ENCODE data around the gene RABL6.
"Not testable (repeated sequence)": the region's sequence is repeated elsewhere in the genome, so short reads cannot be mapped to it uniquely, and the experiment has no call there.

The RABL6 gene

DNA sequence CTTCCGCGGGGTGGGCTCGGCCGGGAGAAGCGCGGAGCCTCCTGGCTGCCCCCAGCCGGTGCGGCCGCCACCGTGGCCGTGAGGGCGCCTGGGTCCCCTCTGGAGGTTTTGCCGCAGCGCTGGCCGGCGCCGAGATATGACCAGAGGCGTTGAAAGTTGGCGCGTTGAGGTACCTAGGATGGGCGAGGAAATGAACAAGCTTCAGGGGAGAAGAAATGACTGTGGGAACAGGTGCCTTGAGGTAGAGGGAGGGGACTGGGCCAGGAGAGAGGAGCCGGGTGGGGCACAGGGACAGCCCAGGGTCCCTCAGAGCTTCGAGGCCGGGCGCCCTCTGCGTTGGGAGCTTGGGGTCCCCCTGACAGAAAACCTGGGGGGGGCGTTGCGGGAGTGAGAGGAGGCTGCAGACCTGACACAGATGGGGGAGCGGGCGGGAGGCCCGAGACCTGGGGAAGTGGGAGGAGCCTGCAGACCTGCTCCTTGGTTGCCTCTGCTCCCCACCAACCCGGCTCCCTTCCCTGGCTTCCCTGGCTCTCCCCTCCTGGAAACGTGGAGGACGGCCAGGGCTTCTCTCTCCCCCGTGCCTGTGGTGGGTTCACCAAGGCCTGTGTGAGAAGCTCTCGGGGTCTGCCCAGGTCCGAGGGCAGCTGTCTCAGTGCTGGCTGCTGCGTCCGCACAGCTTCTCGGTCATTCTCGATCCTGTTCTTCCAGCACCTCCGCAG, 14.2 kb downstream of the RABL6 start:
- no peak for DNase-seq

DNA sequence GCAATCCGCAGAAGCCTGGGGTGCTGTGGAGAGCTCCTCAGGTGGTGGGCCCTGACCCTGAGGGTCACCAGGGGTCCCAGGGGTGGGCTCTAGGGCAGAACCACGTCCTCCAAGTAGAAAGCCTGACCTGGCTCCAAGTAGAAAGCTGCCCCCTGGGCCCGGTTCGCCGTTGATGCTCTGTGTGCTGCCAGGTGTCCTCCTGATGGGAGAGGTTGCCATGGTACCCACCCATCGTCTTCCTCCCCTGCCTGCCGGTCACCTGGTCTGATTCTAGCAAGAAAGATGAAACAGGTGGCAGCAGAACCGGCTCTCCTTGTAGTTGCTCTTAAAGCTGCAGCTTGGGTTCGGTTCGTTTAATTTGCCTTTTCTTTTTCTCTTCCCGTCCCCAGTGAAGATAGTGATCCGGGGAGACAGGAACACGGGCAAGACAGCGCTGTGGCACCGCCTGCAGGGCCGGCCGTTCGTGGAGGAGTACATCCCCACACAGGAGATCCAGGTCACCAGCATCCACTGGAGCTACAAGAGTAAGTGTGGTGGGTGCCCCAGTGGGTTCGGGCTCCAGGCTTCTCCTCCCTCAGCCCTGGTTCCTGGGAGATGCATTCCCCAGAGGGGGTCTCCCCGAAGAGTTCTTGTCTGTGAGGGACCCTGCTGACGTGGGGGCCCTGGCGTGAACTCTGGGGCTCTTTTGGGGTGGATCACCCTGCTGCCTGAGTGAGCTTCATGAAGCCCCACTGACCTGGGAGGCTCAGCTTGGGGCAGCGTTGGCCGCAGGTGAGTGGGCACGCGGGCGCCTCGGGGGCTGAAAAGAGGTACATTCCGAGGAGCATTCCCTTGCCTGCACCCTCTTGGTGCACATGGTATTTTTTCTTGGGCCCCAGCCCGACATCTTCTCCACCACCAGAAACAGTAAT, 15.6 kb downstream of the RABL6 start:
- DNase-seq = no peak

DNA sequence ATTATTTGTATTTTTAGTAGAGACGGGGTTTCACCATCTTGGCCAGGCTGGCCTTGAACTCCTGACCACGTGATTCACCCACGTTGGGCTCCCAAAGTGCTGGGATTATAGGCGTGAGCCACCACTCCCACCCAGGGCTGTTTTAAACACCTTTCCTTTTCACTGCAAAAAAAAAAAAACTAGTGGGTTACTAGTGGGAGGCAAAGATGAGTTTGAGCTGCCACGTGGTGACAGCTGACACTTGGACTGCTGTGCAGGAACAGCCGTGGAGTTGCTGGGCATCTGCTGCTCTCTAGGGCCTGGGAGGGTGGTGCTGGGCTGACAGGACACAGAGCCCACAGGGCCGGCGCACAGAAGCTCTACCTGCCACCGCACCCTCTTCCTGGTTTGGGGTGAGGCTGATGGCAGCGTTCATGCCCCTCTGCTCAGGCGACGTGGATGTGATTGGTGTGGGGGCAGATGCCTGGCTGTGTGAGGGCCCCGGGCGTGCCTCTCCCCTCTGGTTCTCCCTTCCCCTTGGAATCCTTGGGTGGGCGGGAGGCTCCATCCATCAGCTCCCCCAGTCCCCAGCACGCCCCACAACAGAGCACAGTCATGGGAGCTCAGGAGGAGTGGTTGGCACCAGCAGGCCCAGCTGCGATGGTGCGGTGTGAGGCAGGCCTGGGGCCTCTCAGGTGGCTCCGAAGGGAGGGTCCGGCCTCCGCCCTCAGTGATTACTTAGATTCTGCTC, 16.9 kb downstream of the RABL6 start:
- no peak for DNase-seq

DNA sequence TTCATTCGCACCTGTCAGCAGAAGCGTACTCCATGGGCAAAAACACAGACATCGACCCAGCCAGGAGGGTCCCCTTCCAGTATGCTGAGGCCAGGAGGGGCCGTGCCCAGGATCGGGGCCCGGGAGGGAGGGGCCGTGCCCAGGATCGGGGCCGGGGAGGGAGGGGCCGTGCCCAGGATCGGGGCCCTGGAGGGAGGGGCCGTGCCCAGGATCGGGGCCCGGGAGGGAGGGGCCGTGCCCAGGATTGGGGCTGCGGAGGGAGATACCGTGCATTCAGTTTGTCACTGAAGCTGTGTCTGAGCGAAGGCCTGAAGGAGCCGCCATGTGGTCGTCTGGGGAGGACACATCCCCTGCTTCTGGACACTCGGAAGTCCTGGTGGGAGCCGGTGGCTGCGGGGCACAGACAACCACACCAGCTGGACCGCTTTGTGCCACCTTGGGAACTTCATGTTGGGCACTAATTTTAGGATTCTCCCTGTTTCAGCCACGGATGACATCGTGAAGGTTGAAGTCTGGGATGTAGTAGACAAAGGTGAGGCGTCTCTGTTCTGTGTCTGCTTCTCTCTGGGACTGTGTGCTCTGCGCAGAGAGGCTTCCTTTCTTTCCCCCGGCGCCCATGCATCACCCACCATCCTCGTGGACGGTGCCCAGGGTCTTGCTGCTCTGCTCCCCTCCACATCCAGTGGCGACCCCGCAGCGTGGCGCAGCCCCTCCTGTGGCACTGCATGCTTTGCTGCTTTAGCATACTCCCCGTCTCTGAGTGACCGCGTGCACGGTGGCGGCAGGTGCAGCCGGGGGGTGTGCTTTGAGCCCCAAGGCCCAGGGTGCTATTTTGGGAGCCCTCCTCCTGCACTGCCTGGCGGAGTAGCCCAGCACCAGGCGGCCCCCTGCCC, 17.8 kb downstream of the RABL6 start:
- DNase-seq = no peak

DNA sequence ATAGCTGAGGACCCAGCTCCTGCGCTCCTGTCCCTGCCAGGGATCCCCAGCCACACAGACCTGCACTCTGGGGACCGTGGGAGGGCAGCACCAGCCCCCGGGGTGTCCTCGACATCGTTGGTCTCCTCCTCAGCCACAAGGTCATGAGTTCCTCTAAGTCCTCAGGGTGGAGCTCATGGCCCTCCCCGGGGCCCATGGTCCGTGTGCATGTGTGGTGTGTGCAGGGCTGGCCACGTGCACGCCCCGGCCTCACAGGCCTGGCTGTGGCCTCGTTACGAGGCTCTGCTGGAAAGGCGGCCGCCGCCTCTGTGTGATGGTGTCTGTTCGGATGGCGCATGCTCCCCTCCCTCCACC, 18.4 kb downstream of the RABL6 start:
- DNase-seq = no peak

DNA sequence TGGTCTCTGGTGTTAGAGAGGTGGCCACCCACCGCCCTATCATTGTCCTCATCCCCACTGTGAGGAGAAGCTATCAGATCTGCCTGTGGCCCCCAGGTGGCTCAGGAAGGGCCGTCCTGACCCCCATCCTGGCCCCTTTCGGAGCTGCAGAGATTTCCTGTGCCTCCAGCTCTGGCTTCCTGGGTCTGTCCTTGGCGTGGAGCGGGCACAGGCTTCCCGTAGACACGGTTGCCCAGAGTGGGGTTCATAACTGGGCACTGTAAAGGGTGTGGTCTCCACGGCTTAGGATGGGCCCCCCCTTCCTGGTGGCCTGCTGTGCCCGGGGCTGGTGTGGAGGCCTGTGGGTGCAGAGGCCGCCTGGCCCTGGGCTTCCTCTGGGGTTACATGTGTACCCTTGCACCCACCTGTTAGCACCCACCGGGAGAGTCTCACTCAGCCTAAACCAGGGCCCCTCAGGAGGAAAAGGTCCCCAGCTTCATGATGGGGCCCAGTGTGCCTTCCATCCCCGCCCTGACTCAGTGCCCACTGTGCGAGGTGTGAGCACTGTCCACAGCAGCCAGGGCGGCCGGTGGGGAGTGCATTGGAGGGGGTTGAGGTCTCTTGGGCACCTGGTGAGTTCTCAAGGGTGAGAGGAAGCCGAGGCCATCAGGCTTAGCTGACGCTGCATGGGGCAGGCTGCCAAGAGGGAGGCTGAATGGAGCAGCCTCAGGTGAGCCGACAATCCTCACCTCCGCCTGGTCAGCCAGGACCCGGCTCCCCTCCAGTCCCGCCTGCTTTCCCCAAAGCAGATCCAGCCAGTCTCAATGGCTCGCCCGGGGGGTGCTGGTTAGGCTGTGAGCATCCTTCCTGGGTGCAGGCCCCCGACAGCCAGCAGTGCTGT, 19.2 kb downstream of the RABL6 start:
- DNase-seq = no peak

DNA sequence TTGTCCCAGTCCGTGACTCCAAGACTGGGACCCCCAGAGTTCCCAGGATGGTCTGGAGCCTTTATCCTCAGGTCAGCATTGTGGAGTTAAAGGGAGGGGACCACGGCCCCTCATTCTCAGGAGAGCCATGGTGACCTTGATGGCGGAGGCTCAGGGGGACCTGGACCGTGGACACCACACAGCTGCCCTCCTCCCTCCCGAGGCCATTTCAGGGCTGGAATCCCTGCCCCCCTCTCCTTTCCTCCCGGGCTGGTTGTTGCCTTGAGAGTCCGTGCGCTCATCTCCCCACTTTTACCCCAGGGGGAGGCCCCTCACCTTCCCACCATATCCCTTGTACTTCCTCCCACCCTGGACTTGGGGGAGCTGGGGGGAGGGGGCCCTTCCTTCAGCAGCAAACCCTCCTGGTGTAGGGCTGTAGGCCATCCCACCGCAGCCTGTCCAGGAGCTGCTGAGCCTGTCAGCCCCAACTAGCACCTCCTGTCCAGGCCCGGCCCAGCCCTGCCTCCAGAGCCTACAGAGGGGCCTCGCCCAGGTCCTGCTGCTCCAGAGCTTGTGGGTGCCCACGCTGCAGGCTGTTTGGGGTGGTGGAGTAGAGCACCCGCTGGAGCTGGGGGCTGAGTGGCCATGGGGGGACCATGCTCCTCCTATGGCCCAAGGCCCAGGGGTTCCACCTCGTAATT, 20.2 kb downstream of the RABL6 start:
- no peak for DNase-seq

DNA sequence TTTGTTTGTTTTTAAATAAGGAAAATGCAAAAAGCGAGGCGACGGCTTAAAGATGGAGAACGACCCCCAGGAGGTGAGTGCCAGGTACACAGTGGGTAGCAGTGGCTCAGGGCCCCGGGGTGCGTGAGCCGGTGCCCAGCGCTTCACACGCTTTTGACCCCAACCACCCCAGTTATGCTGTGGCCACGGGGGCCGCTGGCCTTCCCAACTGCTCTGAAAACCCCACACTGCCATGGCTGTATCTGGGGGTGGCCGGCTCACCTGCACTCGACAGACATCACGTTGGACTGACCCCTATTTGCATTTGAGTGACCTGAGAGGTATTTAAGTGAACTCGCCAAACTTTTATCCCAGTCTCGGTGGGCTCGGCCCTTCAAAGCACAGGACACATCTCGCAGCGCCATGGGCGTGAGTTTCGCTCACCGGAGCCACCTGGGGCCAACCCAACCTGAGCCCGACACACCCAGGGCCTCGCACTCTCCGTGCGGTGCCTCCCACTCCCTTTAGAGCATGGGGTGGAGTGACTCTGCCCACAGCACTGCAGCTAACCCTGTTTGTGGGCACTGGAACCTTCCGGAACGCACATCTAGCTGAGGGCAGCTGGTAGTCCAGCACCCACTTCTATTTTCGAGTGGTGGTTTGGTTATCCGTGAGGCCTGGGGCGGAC, 20.9 kb downstream of the RABL6 start:
- DNase-seq = no peak

DNA sequence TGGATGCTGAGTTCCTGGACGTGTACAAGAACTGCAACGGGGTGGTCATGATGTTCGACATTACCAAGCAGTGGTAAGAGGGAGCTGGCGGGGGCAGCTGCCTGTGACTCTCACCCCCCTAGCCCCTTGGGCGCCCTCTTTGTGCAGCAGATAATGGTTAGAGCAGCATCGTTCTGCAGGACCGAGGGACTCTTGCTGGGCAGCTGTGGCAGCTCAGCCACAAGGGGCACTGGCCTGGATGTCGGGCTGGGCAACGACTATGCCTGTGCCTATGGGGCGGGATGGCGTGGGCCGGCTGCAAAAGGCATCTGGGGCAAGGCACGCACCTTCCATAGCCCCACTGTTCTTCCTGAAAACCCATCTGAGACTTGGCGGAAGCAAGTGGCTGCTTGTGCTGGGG, 21.7 kb downstream of the RABL6 start:
- DNase-seq = no peak

DNA sequence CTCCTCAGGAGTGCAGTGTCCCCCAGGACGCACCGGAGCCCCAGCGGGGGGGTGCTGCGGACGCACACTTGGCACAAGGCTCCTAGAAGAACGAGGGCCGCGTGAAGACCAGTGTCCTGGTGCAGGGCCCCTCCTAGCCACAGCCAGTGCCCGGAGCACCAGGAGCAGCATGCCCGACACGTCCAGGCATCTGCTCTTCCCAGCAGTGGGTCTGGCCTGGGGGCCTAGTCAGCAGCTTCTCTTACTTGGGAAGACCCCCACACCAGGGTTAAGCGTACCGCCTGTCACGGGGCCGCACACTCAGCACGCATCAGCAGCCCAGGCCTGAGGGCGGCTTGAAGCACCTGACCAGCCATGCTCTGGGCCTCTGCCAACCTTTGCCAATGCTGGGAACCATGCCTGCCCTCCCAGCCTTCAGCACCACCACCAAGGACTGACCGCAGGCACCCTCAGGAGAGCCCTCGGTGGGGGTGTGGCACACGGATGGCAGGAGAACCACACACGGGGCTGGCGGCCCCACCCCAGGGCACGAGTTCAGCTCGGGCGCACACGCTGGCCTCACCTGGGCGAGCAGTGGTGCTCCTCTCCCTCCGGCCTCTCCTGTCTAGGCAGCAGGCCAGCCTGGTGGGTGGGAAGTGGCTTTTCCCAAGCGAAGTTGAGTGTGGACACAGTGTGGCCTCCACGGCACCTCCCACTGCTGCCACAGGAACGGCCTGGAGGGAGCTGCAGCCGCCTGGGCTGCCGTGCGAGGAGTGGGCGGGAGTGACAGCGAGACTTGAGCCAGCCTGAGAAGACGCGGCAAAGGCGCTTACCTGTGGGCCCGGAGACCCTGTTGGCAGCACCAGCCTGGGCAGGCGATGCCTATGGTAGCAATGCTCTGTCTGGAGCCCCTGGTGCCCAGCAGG, 22.5 kb downstream of the RABL6 start:
- DNase-seq = no peak

DNA sequence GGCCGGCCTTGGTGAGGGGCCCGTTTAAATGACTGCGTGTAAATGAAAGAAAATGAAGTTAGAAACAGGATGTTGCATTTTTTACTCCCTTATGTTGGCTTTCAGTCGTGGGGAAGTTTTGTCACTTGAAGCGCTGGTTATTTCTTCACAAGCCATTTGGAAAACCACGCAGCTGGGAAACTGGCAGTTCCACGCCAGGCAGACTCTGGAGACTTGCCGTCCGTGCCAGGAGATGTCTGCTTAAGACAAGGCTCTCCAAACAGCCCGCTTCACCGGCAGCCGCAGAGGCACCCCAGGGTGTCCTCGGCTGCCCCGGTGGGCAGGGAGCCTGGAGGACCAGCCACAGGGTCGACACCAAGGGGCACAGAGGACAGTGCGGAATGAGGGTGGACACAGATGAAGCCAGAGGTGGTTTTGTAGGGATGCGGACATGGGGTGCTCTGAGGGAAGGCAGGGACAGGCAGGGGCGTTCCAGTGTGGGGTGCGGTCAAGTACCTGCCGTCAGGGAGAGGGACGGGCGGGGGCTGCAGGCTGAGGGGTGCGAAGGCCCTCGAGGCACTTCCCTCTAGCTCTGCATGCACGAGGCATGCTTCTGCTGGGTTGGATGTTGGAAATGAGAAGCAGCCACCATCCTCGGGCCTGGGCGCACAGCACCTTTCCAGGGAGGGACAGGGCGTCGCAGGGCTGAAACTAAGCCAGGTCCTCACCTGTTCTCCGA, 23.4 kb downstream of the RABL6 start:
- no peak for DNase-seq

DNA sequence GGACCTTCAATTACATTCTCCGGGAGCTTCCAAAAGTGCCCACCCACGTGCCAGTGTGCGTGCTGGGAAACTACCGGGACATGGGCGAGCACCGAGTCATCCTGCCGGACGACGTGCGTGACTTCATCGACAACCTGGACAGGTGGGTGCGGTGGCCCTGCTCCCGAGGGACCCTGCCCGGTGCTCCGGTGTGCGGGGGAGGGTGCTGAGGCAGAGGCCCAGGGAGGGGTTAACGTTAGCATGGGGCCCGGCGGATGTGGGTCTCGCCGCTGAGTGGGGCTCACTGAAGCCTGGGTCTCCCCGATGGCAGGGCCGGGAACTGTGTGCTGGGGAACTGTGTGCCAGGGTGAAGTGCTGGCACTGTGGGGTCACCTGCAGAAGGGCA, 24.0 kb downstream of the RABL6 start:
- no peak for DNase-seq

DNA sequence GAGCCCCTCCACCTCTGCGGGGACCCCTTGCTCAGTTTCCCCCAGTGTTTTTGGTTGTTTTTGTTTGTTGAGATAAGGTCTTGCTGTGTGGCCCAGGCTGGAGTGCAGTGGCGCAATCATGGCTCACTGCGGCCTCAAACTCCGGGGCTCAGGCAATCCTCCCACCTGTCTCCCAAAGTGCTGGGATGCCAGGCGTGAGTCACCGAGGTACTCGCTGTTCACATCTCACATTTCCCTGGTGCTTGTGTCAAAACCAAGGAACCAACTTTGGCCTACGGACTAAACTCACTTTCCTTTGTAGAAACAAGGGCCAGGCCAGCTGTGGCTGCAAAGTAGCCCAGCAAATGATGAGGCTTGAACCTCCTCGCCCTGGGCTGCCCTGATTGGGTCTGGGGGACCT, 24.8 kb downstream of the RABL6 start:
- no peak for DNase-seq

DNA sequence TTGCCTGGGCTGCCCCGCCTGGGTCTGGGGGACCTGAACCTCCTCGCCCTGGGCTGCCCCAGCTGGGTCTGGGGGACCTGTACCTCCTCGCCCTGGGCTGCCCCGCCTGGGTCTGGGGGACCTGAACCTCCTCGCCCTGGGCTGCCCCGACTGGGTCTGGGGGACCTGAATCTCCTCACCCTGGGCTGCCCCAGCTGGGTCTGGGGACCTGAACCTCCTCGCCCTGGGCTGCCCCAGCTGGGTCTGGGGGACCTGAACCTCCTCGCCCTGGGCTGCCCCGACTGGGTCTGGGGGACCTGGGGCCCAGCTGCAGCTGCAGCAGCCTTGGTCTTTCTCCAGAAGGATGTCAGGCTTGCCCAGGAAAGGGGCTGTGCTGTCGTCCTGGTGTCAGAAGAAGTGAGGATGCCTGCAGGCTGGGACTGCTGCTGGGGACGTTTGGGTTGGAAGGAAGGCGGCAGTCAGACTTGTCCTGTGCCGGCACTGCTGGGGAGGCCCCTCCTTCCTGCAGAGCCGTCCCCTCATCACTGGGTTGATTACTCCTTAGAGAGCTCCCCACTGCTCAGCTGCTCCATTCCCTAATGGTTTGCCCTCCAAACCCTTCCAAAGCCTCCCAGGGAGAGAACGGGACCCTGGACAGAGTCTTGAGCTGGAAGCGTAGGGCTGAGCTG, 25.8 kb downstream of the RABL6 start:
- DNase-seq = not testable (repeated sequence)

DNA sequence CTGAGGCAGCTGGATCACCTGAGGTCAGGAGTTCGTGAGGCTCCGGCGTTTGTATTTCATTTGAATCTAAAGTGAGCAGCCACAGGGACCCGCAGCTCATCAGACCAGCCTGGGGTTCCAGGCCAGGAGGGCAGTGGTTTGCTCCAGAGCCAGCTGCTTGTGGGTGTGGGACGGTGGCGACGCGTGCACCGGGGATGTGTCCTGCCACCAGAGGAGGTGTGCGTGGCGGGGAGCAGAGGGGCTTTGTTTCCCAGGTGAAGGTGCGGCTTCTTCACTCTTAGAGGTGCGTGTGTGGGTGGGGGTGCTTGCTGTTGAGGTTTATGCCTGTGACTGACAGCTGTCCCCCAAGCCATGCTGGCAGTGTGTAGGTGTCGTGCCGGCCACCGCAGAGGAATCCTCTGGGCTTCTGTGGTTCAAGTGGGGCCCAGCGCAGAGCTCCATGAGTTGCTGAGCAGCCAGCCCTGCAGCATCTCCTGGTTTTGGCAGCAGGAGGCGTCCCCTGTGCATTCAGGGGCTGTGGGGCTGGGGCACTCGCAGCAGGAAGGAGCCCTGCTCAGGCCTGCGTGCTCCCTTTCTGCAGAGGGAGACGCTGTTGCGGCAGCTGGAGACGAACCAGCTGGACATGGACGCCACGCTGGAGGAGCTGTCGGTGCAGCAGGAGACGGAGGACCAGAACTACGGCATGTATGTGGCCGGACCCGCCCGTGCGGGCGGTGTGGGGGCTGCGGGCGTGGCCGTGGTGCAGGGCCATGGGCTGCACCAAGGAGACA, 27.6 kb downstream of the RABL6 start:
- DNase-seq = no peak

DNA sequence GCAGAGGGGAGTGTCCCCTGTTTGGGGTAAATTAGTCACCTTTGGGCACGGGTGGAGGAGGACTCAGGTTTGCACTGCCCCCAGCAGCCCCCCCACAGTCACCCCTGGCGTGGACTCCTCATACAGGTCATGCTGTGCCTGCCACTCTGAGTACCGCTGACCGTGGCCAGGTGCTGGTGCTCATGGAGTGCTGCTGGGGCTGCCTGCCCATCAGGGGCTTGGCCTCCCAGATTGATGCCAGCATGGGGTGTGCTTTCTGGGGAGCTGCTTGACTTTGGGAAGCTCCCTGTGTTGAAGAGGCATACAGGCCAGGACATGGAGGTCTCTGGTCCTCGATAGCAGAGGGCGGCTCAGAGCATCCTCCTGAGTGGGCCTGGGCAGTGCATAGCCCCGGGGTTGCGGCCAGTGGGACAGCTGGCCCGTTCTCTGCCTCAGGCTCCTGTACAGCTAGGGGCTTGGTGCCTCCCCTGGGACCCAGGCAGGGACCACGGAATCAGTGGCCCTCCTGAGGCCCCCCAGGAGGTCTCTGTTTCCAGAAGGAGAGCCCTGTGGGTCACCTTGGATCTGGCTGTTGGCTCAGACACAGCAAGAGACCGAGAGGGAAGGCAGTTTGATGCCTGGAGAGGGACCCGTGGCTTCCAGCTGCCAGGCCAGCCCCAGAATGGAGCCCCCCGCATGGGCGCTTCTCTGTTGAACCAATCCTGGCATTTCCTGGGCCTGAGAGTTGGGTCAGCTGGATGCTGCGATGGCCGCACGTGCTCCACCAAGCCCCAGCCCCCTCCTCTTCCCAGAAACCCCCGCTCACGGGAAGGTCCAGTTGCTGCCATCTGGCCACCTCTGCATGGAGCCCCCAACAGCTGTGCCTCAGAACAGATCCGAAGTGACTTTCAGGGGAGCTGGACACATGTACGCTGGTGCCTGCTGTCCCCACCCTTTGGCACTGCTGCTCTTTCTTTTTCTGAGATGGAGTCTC, 28.5 kb downstream of the RABL6 start:
- DNase-seq = no peak

Data from activated CD8-positive, alpha-beta memory T cell treated with anti-CD3 and anti-CD28 coated beads for 24 hours (primary cell).